Measurements from ENCODE around the gene PDCD4. TPM values are rescaled to one million over a fixed set of nuclear protein-coding genes. Genes with fewer than 3 reads are reported as not detected.
A peak's percentile ranks its signal among the peaks of the same experiment; 100 is the strongest.

The PDCD4 gene
- total RNA-seq = 100 to 1,000 TPM; 125 TPM

GRCh38 chr10:110871298-110872084, at the start of gene PDCD4:
TSS of gene PDCD4 (plus strand) at chr10:110871928. CDS start at chr10:110876028, 4,100 bp downstream.
- no peaks in the 10 kb centered on the region for H3K9me3 Mint-ChIP-seq
- peaks cover 59% of the 10 kb centered on the region for H3K4me1 Mint-ChIP-seq
- DNase-seq = peak; percentile 95
- H3K36me3 Mint-ChIP-seq = peaks cover 16% of the 10 kb centered on the region
- H3K27ac Mint-ChIP-seq = peak within 1 kb of the TSS; percentile 95
- no peaks in the 10 kb centered on the region for H3K27me3 Mint-ChIP-seq
- H3K4me3 Mint-ChIP-seq = peak within 1 kb of the TSS; percentile 94

DNA sequence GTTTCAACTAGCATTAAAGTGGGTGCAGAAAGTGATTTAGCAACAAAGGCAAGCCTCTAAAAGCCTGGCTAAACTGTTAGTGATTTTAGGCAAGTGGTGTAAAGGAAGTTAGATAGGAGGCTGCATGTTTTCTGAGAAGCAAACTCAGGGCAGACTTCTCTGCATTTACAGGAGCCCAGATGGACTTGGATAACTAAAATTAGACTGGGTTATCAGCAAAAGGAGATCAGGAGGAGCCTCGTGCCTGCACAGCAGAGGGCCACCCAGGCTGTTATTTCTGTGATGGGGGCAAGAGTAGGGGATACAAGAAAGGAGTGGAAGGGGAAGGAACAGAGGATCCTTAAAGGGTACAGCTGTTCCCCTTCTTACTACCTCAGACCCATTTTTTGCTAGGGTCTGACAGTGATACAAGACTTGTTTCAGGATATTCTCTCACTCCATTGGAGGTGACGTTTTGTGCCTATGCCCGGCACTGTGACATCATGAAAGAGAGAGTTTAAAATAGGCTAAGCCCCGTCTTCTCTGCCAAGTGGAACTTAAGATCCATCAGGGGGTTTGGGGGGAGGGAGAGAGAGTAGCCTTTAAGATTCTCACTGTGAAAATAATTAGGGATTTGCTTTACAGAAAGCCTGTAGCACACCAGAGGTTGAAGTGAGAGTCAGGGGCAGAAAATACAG, 49.6 kb upstream of the PDCD4 start:
- DNase-seq = no peak
- H3K36me3 Mint-ChIP-seq = no peaks in the 10 kb centered on the region
- peaks cover 20% of the 10 kb centered on the region for H3K4me1 Mint-ChIP-seq
- no peak overlapping the region for H3K27ac Mint-ChIP-seq
- H3K27me3 Mint-ChIP-seq = no peaks in the 10 kb centered on the region
- H3K9me3 Mint-ChIP-seq = no peaks in the 10 kb centered on the region
- H3K4me3 Mint-ChIP-seq = no peak overlapping the region

DNA sequence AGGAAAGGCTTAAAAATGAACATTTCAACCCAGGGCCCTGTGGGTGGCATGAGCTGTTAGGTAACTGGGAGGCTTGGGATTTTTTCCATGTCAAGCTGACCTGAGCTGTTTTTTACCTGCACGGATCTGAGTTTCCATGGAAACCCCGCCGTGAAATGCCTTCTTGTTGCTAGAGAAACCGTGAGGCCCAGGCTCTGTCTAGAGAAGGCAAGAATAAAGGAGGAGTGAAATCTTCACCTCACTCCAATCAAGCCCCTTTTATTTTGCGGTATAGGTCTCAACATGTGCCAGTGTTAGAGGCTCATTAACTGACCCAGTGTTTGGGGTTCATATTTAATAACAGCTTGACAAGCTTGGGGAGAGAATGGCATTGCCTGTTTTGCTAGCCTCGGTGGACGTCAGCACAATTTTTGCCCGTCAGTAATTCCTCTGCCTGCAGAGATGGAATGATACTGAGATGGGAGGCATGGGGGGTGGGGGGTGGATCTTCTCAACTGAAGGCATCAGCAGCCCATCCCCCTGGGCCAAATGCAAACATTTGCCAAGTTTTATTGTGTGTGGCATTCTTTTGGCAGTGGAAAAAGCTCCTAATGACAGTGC, 48.9 kb upstream of the PDCD4 start:
- no peak for DNase-seq
- Mint-ChIP-seq H3K9me3 (no peaks in the 10 kb centered on the region), H3K36me3 (no peaks in the 10 kb centered on the region), H3K4me1 (peaks cover 13% of the 10 kb centered on the region), H3K27ac (no peak overlapping the region), H3K27me3 (no peaks in the 10 kb centered on the region), H3K4me3 (no peak overlapping the region)

- no peak for DNase-seq
- no peaks in the 10 kb centered on the region for H3K9me3 Mint-ChIP-seq
- no peak overlapping the region for H3K4me3 Mint-ChIP-seq
- H3K36me3 Mint-ChIP-seq = no peaks in the 10 kb centered on the region
- peaks cover 8% of the 10 kb centered on the region for H3K4me1 Mint-ChIP-seq
- H3K27ac Mint-ChIP-seq = no peak overlapping the region
- H3K27me3 Mint-ChIP-seq = no peaks in the 10 kb centered on the region
Measured at GRCh38 chr10:110824152-110824441, 47.6 kb upstream of the PDCD4 start.

DNA sequence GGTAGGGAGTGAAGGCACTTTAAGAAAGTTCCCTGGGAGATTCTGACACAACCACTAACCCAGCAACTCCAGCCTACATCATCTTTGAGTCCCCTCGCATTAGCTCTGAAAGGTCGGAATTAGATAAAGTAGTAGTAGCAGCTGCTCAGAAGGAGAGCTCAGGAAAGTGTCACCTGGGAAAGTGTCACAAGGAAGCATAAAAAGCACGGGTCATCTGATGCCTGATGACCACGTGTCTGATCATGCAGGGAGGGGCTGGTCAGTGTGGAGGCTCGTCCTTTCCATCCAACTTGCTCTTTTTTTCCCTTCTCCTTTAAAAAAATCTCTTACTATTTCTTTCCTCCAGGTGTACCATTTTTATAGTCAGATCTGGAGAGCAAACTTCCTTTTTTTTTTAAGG, 47.1 kb upstream of the PDCD4 start:
- Mint-ChIP-seq H3K4me1 (peaks cover 6% of the 10 kb centered on the region), H3K36me3 (no peaks in the 10 kb centered on the region), H3K27ac (no peak overlapping the region), H3K27me3 (no peaks in the 10 kb centered on the region), H3K9me3 (no peaks in the 10 kb centered on the region), H3K4me3 (no peak overlapping the region)
- DNase-seq = no peak

GRCh38 chr10:110825508-110825907, 46.2 kb upstream of the PDCD4 start:
- no peak overlapping the region for H3K27ac Mint-ChIP-seq
- no peaks in the 10 kb centered on the region for H3K9me3 Mint-ChIP-seq
- no peak for DNase-seq
- no peak overlapping the region for H3K4me3 Mint-ChIP-seq
- peaks cover 6% of the 10 kb centered on the region for H3K4me1 Mint-ChIP-seq
- no peaks in the 10 kb centered on the region for H3K36me3 Mint-ChIP-seq
- no peaks in the 10 kb centered on the region for H3K27me3 Mint-ChIP-seq

DNA sequence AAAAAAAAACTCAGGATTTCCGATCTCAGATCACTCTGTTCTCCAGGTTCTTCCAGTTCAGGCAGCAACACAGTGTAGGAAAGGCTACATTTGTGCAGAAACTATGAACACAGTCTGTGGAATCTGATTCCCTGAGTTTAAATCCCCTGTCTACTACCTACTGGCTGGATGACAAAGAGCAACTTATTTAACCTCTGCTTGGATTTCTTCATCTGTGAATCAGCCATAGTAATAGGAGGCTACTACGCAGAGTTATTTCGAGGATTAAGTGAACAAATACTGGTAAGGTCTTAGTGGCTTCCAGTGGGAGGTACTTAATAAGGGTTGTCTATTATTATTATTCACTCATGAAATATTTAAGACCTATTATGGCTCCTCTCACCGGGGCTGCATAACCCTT, 44.3 kb upstream of the PDCD4 start:
- H3K27me3 Mint-ChIP-seq = no peaks in the 10 kb centered on the region
- peaks cover 4% of the 10 kb centered on the region for H3K4me1 Mint-ChIP-seq
- H3K9me3 Mint-ChIP-seq = no peaks in the 10 kb centered on the region
- H3K36me3 Mint-ChIP-seq = no peaks in the 10 kb centered on the region
- H3K27ac Mint-ChIP-seq = no peak overlapping the region
- no peak for DNase-seq
- H3K4me3 Mint-ChIP-seq = no peak overlapping the region

- Mint-ChIP-seq H3K27ac (no peak overlapping the region), H3K4me1 (peaks cover 4% of the 10 kb centered on the region), H3K9me3 (no peaks in the 10 kb centered on the region), H3K4me3 (no peak overlapping the region), H3K36me3 (no peaks in the 10 kb centered on the region), H3K27me3 (no peaks in the 10 kb centered on the region)
- no peak for DNase-seq
Measured at GRCh38 chr10:110827875-110828274, 43.9 kb upstream of the PDCD4 start.

GRCh38 chr10:110828525-110828924, 43.2 kb upstream of the PDCD4 start:
- Mint-ChIP-seq H3K9me3 (no peaks in the 10 kb centered on the region), H3K4me1 (peaks cover 7% of the 10 kb centered on the region), H3K4me3 (no peak overlapping the region), H3K27ac (no peak overlapping the region), H3K36me3 (no peaks in the 10 kb centered on the region), H3K27me3 (no peaks in the 10 kb centered on the region)
- DNase-seq = no peak

DNA sequence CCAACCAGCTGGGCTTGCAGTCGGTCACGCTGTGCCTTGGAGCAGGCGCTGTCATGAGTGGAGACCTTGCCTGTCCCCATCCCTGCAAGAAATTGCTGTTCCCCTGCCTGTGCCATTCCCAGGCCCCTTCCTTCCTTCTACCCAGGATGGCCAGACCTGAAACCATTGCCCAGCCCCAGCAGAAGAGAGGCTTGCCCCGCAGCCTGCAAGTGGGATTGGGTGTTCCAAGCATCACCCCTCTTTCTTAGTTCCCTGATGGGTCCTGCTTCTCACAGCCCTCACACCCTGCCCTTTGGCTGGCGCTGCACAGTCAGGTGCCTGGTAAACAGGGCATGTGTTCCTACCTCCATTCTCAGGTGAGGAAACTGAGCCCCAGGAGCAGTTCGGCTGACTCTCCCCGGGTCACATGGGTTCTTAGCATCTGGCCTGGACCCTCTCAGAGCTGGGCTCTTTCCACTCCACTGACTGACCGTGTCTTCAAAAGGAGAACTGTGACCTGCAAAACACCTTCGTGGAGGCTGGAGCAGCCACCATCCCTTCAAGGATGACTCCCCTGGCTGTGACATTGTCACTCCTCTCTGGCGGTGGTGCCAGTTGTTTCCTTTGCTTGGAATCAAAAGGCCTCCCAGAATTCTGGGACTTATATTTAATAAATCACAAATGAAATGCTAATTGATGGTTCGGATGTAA, 41.9 kb upstream of the PDCD4 start:
- Mint-ChIP-seq H3K27ac (no peak overlapping the region), H3K4me1 (peaks cover 16% of the 10 kb centered on the region)

DNA sequence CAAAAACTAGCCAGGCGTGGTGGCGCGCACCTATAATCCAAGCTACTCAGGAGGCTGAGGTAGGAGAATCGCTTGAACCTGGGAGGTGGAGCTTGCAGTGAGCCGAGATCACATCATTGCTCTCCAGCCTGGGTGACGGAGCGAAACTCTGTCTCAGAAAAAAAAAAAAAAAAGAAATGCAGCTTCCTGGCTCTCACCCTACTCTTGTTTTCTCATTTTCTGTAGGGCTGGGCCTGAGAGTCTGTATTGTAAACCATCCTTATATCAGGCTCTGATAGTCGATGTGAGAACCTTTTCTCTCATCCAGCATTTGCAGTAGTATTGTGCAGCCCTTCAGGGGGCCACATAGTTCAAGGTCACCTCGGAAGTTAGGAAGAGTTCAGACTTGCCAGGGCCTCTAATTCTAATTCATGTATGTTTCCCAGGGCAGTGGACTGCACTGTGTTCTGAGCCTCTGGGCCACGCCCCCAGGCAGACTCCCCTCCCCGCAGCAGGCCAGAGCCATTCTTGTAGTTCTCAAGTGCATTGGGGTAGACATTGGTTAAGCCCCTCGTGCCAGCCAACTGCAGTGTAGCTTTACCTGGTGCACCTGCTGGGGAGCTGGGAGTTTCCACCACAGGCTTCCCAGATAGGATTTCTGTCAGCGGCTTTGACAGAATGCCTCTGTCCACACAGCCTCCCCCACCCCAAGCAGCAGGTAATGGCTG, 38.3 kb upstream of the PDCD4 start:
- H3K27ac Mint-ChIP-seq = peak overlapping the region; percentile 19
- H3K9me3 Mint-ChIP-seq = no peaks in the 10 kb centered on the region
- peaks cover 3% of the 10 kb centered on the region for H3K36me3 Mint-ChIP-seq
- H3K4me3 Mint-ChIP-seq = no peak overlapping the region
- H3K4me1 Mint-ChIP-seq = peaks cover 42% of the 10 kb centered on the region
- H3K27me3 Mint-ChIP-seq = no peaks in the 10 kb centered on the region
- DNase-seq = no peak

More for the DNA sequence above, 41.9 kb upstream of the PDCD4 start:
- H3K27me3 Mint-ChIP-seq = no peaks in the 10 kb centered on the region
- no peak for DNase-seq
- H3K9me3 Mint-ChIP-seq = no peaks in the 10 kb centered on the region
- no peak overlapping the region for H3K4me3 Mint-ChIP-seq
- peaks cover 3% of the 10 kb centered on the region for H3K36me3 Mint-ChIP-seq

DNA sequence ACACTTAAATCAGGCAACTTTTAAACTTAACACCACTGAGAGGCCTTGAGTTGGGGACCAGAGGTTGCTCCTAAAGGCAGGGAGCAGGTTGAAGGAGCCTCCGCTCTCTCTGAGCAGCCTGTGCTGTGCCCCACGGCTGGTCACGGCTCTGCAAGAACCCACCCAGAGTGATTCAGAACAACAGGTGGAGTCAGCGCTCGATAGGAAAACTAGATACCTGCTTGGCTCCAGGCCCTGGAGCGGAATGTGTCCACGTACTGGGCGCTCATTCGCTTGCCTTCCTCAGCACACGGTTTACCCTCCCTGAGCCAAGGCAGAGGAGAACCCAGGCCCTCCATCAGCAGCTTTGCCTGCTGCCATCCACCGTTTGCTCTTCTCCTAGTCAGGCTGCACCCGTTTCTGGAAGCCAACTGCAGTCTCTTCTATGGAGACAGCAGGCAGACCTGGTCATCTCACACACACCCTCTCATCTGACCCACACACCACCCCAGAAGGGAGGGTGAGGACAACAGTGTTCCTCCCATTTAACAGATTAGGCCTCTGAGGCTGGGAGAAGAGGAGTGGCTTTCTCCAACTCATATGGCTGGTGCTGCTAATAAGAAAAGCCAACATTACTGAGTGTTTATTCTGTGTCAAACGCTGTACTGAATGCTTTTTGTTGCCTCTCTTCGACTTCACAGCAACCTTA, 37.6 kb upstream of the PDCD4 start:
- no peak for DNase-seq
- peaks cover 42% of the 10 kb centered on the region for H3K4me1 Mint-ChIP-seq
- peaks cover 3% of the 10 kb centered on the region for H3K36me3 Mint-ChIP-seq
- no peaks in the 10 kb centered on the region for H3K27me3 Mint-ChIP-seq
- no peaks in the 10 kb centered on the region for H3K9me3 Mint-ChIP-seq
- H3K27ac Mint-ChIP-seq = peak overlapping the region; percentile 76
- H3K4me3 Mint-ChIP-seq = no peak overlapping the region

- Mint-ChIP-seq H3K27ac (peak overlapping the region; percentile 76), H3K4me3 (peak overlapping the region; percentile 1), H3K4me1 (peaks cover 42% of the 10 kb centered on the region), H3K27me3 (no peaks in the 10 kb centered on the region), H3K36me3 (peaks cover 3% of the 10 kb centered on the region), H3K9me3 (no peaks in the 10 kb centered on the region)
- peak; percentile 38 for DNase-seq
Measured at GRCh38 chr10:110834629-110835301, 37.0 kb upstream of the PDCD4 start.

DNA sequence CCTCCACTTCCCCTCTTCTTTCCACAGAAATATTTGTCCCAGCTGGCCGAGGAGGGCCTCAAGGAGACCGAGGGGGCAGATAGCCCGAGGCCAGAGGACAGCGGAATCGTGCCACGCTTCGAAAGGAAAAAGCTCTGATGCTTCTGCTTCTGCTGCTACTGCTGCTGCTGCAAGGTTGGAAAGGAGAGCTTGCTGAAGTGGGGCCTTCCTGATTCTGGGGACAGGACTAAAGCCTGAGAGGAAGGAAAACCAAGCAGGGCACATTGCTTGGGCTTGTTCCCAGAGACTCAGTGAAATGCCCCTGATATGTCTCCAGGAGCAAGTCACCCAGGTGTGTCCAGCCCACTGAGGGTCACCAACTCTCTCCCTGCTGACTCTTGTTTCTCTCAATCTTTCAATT, 35.9 kb upstream of the PDCD4 start:
- Mint-ChIP-seq H3K27me3 (no peaks in the 10 kb centered on the region), H3K36me3 (peaks cover 3% of the 10 kb centered on the region), H3K27ac (peak overlapping the region; percentile 70), H3K4me1 (peaks cover 42% of the 10 kb centered on the region), H3K9me3 (no peaks in the 10 kb centered on the region), H3K4me3 (no peak overlapping the region)
- DNase-seq = no peak

Data from activated naive CD8-positive, alpha-beta T cell treated with anti-CD3 and anti-CD28 coated beads for 36 hours (primary cell).